Measurements from ENCODE around the gene AP2B1. TPM values are rescaled to one million over a fixed set of nuclear protein-coding genes. Genes with fewer than 3 reads are reported as not detected.
"Not testable (repeated sequence)": the region's sequence is repeated elsewhere in the genome, so short reads cannot be mapped to it uniquely, and the experiment has no call there.

AP2B1 gene
- total RNA-seq, 3 donors from 2014 or later, result 78.4 to 91.9 (median 88.5) TPM

GRCh38 chr17:35557353-35557752 lies 29.8 kb upstream of the AP2B1 start:
- intact Hi-C loops (cut with DNase I; ENCODE audit: low total_unique reads), result no loop called here
- no peaks in the 10 kb centered on the region for H3K9me3 ChIP-seq
- H3K4me3 ChIP-seq, result no peak overlapping the region
- no peaks in the 10 kb centered on the region for H3K36me3 ChIP-seq
- H3K27ac ChIP-seq, result no peak overlapping the region
- no peak for DNase-seq (ENCODE audit: low spot score in 2 of 2)
- no peak for TF ChIP-seq CTCF (IDR thresholded peaks at IDR 0.05)
- no peak for TF ChIP-seq POLR2A (IDR thresholded peaks at IDR 0.05)
- no peak for TF ChIP-seq POLR2AphosphoS5 (IDR thresholded peaks at IDR 0.05)
- no peaks in the 10 kb centered on the region for H3K4me1 ChIP-seq
- H3K27me3 ChIP-seq, result peaks cover 0 to 4% of the 10 kb centered on the region in 2 donors

GRCh38 chr17:35559495-35560210 lies 27.5 kb upstream of the AP2B1 start:
- DNase-seq (ENCODE audit: low spot score in 2 of 2), result no peak
- no peaks in the 10 kb centered on the region for H3K36me3 ChIP-seq
- H3K9me3 ChIP-seq, result no peaks in the 10 kb centered on the region
- no peaks in the 10 kb centered on the region for H3K27me3 ChIP-seq
- intact Hi-C loops (cut with DNase I; ENCODE audit: low total_unique reads), result no loop called here
- TF ChIP-seq CTCF (IDR thresholded peaks at IDR 0.05) (no peak), POLR2A (IDR thresholded peaks at IDR 0.05) (no peak), POLR2AphosphoS5 (IDR thresholded peaks at IDR 0.05) (no peak)
- H3K4me1 ChIP-seq, result no peaks in the 10 kb centered on the region
- H3K27ac ChIP-seq, result no peak overlapping the region
- no peak overlapping the region for H3K4me3 ChIP-seq

- Histone ChIP-seq H3K27me3 (no peaks in the 10 kb centered on the region), H3K4me1 (no peaks in the 10 kb centered on the region), H3K27ac (no peak within 1 kb of the TSS), H3K36me3 (no peaks in the 10 kb centered on the region), H3K9me3 (no peaks in the 10 kb centered on the region), H3K4me3 (no peak within 1 kb of the TSS)
- DNase-seq (ENCODE audit: low spot score in 2 of 2), result no peak
- TF ChIP-seq CTCF (IDR thresholded peaks at IDR 0.05), result no peak
- intact Hi-C loops (cut with DNase I; ENCODE audit: low total_unique reads), result no loop called here
Observed at GRCh38 chr17:35560703-35561102, 26.4 kb upstream of the AP2B1 start, which contains the start of gene SLFN14. TSS of gene SLFN14 (minus strand) at chr17:35560819. CDS start at chr17:35558062, 2,757 bp downstream.

GRCh38 chr17:35563181-35563580 lies 23.9 kb upstream of the AP2B1 start:
- H3K9me3 ChIP-seq, result not testable (repeated sequence)

GRCh38 chr17:35566968-35567367 lies 20.2 kb upstream of the AP2B1 start:
- Histone ChIP-seq H3K27me3 (no peaks in the 10 kb centered on the region), H3K9me3 (no peaks in the 10 kb centered on the region), H3K36me3 (no peaks in the 10 kb centered on the region), H3K4me1 (peaks cover 3 to 8% of the 10 kb centered on the region in 2 donors), H3K4me3 (peak overlapping the region; percentile 64 to 78 (median 72)), H3K27ac (no peak overlapping the region)
- intact Hi-C loops (cut with DNase I; ENCODE audit: low total_unique reads), result no loop called here
- no peak for DNase-seq (ENCODE audit: low spot score in 2 of 2)
- TF ChIP-seq POLR2AphosphoS5 (IDR thresholded peaks at IDR 0.05) (no peak), POLR2A (IDR thresholded peaks at IDR 0.05) (no peak), CTCF (IDR thresholded peaks at IDR 0.05) (no peak)

More at GRCh38 chr17:35563181-35563580, 23.9 kb upstream of the AP2B1 start:
- H3K36me3 ChIP-seq; DNase-seq (ENCODE audit: low spot score in 2 of 2); intact Hi-C loops (cut with DNase I; ENCODE audit: low total_unique reads); H3K27me3 ChIP-seq; H3K4me1 ChIP-seq; H3K27ac ChIP-seq; H3K4me3 ChIP-seq: not testable (repeated sequence)
